Iris pigment epithelial cell (primary cell): Measurements from ENCODE around the gene ARID5B.

Experiments used
- DNase-seq: peaks from one replicate; pipeline ENCODE4 v3.0.0-alpha.2; 2011; ENCODE audit warnings: low read depth

The ARID5B gene

DNA sequence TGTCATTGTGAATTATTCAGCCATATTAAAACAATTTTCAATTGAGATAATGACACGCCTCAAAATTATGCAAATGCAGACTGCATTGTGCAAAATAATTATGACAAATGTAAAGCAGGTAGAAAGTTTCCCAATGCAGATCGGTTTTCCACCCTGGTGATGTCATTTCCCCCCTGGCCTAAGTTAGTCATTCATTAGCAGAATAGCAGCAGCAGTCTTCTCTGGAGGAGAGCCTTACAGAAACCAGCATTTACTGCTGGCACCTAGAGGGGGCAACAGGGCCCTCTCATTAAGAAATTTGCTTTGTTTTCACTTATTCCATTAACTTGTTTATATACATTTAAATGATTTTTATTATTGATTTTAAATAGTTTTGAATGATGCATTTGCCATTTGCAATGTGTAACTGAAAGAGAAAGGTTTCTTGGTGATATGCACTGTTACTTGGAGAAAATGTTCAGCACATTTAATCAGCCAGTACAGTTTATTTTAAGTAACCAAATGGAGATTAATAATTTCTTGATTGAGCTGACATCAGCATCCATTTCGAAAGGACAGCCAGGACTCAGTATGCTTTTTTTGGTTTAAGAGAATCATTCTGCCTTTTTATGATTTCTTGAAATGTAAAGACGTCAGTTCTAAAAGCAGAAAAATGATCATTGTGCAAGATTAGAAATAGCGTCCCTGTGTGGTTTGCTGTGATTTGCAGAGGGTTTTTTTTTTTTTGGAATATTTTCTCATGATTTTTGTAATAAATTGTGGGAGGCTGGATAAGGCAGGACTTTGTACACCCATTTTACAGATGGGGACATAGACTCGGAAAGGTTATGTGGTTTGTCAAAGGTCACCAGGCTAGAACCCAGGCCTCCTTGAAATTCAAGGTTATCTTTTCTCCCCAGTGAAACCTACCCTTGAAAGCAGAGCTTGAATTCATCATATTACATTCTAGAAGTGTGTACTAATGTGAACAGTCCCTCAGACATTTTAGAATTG is 3.5 kb downstream of the ARID5B start:
- DNase-seq = peak; percentile 89

DNA sequence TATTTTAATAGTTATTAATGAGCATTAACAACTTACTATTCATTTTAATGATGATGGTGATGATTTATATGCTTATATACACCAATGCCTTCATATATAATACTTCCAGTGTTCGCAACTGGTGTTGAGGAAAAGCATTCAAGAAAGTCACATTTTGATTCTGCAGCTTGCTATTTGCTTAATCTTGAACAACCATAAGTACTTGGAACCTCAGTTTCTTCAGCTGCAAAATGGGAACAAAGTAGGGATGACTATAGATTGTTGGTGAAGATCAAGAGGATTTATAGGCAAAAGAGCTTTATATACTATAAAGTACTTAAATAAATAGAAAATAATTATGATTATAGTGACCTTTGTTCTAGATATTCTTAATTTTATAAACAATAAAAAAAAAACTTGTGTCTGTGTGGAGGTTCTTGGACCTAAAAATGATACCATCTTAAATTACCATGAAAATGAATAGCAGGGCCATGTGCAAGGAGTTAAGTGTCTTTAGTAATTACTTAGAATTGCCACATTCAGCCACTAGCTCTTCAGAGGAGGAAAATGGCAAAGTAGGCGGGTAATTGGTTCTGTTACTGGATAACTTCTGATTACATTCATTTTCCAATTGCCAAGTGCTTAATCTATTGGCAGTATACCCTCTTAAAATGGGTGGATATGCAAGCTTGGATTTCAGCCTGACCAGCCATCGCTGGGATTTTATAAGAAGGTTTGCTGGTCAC is 4.5 kb downstream of the ARID5B start:
- no peak for DNase-seq

DNA sequence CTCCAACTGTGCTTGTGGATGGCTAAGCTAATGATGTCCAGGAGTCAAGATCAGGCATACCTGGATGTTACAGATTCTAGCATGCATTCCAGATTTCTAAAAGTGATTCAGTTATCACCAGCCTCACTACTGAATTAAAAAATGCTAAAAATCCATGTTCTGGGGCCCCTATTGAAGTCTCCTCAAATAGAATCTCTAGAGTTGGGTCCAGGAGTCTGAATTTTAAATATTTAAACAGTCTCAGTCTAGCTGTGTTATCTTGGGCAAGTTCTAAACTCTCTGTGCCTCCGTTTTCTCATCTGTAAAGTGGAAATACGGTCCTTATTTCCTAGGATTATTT is 5.0 kb downstream of the ARID5B start:
- DNase-seq = no peak

DNA sequence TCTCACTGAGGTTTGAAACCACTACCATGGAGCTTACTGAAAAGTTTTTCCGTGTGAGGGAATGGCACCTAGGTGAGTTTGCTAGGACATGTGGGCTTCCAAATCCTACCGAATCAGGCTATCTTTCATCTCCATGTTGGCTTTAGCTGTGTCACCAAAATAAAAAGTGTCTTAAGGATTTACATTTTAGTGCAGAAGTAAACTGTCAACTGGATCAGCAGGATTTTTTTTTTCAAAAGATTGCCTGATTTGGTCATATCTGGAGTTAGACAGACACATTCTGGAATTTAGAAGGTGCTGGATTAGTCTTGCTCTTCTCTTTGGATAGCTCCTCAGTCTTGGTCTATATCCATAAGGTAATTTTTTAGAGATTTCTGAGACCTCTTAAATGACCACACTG is 5.5 kb downstream of the ARID5B start:
- DNase-seq = no peak

DNA sequence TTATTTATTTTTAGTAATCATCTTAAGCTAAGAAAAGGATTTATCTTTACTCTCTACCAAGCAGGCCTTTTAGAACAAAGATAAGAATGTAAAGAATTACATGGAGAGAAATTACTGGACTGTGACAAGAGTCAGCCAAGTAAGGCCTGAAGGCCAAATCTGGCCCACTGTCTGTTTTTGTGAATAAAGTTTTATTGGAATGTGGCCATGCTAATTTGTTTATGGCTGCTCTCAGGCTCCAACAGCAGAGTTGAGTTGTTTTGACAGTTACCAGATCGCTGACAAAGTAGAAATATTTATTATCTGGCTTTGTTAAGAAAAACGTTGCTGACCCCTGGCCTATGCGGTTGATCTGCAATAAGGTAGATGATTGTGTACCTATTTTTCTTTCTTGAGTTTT is 6.1 kb downstream of the ARID5B start:
- no peak for DNase-seq

DNA sequence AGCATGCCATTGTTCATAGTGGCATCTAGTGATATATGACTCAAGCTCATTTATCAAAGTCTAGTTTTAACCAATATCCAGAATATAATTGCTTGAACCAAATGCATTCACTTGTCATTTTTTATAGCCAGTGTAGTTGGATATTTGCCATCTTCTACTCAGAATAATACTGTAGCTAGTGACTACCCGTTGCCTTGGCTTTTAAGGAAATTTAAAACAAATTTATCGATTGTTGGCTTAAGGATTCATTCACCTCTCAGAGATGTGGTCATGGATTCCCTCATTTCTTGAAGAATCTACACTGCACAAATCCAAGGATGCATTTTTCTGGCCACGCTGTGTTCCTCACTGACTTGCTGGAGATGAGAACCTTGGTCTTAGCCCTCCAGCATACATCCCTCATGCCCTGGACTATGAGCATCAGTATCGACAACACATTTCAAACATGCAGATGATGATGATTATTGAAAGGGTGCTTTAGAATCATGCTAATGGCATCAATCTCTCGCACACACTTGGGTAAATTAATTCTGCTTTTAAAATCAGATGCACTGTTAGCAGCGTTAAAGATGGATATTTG is 8.8 kb downstream of the ARID5B start:
- no peak for DNase-seq

DNA sequence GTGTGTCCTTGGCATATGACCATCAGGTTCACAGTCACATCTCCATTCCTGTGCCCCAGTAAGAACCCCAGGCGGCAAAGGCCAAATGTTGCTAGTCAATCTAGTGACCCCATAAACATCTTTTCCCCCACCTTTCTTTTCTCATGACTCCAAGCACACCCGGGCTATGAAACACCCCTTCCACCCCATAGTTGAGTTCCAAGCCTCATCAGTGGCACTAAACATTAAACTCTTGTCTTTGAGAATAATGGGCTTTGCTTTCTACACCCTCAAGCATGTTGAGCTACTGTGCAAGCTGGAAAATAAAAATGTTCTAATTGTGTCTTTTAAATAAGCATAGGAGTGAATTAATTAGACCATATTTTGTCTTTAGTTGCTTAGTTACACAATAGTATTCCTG is 9.4 kb downstream of the ARID5B start:
- DNase-seq = no peak

DNA sequence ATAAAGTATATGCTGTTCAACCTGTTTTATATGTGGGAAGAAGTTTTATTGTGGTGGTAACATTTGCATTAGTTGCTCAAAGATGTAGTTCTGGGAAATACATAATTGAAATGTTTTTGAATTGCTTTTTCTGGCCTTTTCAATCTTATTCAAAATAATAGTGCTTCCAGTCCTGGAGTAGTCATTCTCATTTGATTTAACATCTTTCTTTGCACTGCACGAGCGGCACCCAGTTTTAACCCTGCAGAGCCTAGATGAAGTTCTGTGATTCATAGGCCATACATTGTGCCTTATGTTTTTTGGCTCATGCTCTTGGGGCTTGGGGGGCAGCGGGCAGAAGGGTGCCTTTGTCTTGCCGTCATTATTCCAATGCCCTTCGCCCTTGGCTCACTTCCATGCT is 9.9 kb downstream of the ARID5B start:
- no peak for DNase-seq

DNA sequence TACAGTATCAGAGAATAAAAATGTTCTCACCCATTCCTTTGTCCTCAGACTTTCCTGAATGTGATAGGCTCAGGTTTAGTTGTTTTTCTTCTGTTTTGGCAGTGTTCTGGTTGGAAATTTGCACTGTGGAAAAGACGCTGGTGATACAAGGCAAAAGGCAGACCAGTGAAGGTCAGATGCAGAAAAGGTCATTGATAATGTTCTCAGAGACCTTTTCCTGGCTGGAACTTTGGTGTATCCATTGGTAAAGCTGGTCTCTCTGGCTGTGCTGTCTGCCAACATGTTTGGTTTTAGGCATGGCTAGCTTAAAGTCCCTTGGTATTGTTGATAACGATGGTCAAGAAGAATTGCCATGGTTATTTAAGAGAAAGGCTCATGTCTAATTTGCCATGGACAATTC is 11.5 kb downstream of the ARID5B start:
- DNase-seq = no peak

DNA sequence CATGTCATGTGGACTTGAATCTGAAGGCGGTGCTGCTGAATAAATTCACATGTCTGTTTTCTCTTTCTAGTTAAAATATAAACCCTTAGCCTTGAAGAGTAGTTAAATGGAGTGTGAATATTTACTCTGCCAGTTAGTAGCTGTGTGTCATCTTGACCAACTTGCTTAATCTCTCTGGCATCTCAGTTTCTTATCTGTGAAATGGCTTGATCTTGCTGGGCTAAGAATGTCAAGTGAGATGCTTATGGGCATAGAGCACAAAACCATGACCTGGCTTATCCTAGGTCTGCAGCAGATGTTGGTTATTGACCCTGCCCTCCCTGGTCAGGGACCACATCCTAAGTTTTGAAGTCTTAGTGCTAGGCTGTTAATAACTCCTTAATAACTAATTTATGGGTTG is 16.6 kb downstream of the ARID5B start:
- DNase-seq = no peak

DNA sequence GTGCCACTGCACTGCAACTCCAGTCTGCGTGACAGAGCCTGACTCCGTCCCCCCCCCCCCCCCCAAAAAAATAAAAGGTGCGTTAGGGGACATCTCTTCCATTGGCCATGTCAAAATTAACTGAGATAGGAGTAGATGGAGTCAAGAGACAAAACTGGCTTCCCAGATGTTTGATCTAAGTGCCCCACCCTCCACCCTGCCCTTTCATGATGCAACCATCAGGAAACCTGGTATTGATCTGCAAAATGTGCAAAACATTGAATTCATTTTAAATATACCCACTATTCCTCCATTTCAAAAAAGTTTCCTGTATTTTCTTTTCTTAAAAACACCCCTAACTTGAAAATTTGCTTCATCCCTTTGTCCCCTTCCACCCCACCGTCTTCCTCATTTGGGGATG is 17.5 kb downstream of the ARID5B start:
- DNase-seq = no peak

DNA sequence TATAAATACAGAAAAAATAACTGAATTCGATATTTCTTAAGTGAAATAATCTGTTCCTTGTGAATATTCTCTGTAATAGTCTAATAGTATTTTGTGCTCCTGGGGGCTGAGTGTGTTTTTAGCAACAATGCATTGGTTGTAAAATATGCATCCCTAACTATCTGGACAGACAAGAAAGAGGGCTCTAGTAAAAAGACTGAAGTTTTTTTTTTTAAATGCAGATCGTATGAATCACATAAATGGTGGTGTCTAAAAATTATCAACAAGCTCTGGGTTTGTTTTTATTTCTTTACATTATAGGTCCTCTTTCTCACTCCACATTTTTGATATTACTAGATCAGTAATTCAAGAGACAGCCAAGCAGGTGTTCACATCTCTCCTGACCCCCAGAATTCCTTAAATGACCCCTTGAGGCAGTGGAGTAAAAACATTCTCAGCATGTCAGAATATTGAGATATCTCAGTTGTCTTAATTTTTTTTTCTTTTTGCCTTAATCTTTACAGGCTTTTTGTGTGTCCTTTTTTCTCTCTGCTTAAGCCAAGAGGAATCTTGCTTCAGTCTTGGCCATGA is 18.2 kb downstream of the ARID5B start:
- DNase-seq = no peak

DNA sequence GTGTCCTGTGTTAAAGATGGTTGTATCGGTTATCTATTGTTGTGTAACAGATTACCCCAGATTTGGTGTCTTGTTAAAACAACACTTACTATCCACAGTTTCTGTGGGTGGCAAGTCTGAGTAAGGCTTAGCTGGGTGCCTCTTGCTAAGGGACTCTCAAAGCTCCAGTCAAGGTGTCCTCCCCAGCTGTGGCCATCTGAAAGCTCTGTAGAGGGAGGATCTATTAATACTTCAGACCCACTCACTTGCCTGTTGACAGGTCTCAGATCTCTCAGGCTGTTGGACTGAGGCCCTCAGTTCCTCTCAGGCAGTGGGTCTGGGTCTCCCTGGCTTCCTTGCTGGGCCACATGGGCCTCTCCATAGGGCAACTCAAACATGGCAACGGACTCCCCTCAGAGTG is 19.6 kb downstream of the ARID5B start:
- no peak for DNase-seq

DNA sequence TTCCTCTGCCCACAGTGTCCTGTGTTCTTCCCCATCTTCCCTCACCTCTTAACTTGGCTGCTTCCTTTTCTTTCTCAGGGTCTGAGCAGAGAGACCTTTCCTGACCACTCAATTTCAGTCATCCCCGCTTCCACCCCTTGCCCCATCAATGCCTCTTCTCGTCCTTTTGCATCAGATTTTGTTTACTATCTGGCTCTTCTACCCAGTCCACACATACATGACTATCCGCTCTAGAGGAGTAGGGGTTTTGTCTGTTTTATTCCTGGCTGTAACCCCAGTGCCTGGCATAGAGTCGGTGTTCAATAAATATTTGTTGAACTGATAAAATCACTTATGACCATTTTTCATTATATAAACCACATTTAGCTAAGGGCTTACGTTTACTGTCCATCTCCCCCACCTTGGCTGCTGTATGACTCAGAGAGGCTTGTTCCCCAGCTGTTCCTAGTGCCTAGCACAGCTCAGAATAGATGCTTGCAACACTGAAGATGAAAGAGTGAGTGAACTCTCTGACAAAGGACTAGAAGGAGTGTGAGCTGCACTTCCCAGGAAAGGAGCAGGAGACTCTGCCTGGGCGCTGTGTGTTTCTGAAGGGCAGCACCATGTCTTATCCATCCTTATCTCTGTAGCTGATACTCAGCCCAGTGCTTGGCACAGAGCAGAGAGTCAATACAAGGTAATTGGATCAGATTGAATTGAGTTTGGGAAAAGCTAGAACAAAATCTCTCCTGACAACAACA is 21.9 kb downstream of the ARID5B start:
- peak; percentile 94 for DNase-seq

DNA sequence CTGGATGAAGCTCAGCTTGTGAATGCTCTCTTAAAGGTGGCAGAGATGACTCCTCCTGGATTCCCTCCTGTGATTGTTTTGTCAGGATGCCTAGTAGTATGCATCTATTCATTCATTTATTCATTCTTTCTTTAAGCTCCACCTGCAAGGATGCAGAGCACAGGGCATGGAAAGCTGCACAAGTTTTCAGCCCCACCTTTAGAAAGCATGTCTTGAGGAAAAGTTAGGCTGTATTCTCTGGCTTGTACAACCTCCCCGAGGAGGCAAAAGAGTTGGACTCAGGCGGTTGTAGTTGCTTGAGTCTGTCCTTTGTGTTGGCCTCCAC is 22.4 kb downstream of the ARID5B start:
- DNase-seq = no peak

DNA sequence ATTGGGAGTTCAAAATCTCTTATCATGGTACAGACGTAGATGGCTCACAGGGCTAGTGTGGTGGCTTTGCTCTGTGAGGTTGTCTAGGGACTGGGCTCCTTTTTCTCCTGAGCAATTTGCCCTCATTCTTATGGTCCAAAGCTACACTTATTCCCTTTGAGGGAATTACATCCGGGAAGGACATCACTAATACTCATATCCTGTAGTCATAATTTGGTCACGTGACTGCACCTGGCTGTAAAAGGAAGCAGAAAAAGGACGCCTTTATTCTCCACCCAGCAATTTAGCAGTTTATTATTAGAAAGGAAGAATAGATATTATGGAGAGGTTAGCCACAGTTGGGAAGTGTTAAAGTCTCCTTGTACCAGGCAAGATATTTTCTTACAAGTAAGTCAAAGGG is 28.1 kb downstream of the ARID5B start:
- DNase-seq = no peak

DNA sequence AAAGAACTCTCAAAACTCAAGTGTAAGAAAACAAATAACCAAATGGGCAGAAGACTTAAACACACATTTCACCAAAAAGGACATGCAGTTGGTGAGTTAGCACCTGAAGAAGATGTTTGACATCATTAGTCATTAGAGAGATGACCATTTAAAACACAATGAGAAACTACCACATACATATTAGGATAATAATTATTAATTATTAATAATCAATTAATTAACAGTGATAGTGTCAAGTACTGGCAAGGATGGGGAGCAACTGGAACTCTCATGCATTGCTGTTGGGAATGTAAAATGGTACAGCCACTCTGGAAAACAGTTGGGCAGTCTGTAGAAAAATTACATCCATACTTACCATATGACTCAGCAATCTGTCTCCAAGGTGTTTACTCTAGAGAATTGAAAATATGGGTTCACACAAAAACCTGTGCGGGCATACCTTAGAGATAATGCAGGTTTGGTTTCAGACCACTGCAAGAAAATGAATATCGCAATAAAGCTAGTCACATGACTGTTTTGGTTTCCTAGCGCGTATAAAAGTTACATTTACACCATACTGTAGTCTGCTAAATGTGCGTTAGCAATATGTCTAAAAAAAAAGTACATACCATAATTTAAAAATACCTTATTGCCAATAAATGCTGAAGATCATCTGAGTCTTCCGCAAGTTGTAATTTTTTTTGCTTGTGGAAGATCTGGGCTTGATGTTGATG is 30.3 kb downstream of the ARID5B start:
- DNase-seq = peak; percentile 38

DNA sequence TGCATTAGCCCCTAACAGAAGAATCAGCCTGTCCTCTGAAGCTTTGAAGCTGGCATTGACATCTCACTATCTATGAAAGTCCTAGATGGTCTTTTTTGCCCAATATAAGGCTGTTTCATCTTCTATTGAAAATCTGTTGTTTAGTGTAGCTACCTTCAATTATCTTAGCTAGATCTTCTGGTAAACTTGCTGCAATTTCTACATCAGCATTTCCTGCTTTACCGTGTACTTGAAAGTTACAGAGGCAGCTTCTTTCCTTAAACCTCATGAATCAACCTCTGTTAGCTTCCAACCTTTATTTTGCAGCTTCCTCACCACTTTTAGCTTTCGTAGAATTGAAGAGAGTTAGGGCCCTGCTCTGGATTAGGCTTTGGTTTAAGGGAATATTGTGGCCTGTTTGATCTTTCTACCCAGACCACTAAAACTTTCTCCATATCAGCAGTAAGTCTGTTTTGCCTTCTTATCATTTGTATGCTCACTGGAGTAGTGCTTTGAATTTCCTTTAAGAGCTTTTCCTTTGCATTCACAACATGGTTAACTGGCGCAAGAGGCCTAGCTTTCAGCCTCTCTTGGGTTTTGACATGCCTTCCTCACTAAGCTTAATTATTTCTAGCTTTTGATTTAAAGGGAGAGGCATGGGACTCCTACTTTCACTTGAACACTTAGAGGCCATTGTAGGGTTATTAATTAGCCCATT is 32.5 kb downstream of the ARID5B start:
- no peak for DNase-seq

DNA sequence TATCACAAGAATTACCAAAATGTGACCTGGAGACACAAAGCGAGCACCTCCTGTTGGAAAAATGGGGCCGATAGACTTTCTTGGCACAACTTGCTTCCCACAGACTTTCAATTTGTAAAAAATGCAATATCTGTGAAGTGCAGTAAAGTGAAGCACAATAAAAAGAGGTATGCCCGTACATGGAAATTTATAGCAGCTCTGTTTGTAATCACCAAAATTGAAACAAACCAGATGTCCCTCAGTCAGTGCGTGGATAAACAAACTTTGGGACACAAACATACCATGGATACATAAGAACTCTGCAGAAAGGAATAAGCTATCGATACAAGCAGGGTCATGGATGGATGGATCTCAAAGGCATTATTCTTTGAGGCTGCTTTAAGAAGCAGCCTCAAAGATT is 33.6 kb downstream of the ARID5B start:
- DNase-seq = no peak

DNA sequence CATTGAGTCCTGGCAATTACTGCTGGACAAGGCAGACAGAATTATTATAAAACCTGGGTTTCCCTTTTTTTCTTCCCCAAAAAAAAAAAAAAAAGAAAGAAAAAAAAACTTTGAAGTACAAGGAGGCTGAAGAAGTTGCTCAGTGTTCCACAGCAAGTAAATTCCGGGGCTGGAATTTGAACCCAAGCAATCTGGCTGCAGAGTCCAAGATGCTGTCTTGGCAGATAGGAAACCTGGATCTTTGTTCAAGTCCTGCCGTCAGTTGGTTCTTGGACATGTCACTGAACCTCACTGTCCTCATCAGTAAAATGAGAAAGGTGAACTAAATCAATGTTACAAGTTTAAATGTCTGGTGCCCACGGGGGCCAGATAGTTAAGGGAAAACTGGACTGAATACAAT is 35.3 kb downstream of the ARID5B start:
- no peak for DNase-seq
